ENCODE results near the gene NUTF2. TPM values are rescaled to one million over a fixed set of nuclear protein-coding genes. Genes with fewer than 3 reads are reported as not detected.

NUTF2 gene
- total RNA-seq, 1 donor from 2014 or later = 131 TPM

DNA sequence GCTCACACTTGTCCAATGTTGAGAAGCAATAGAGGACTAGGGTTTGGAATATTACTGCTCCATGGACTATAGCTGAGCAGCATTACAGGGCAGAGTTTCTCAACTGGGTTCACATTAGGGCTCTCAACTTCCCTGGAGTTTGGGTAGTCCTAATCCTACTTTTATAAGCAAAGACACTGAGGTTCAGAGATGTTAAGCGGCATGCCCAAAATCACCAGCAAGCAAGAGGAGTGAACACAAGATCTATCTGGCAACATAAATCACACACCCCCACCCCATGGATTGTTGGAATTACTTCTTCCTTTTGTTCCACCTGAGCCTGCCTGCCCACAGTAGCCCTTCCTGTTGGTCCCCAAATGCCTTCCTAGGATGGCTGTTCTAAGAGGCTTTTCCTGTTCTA lies 34.8 kb upstream of the NUTF2 start:
- TF ChIP-seq POLR2AphosphoS5 (IDR thresholded peaks at IDR 0.05; ENCODE audit: insufficient read depth in 1 of 2, low read depth in 1 of 2) = no peak
- no peak for TF ChIP-seq CTCF (IDR thresholded peaks at IDR 0.05)
- no peak for TF ChIP-seq POLR2A (IDR thresholded peaks at IDR 0.05)

GRCh38 chr16:67814567-67814966 lies 32.2 kb upstream of the NUTF2 start:
- H3K27me3 ChIP-seq = no peaks in the 10 kb centered on the region
- H3K9me3 ChIP-seq = no peaks in the 10 kb centered on the region
- TF ChIP-seq POLR2A (IDR thresholded peaks at IDR 0.05) = no peak
- no peak for TF ChIP-seq POLR2AphosphoS5 (IDR thresholded peaks at IDR 0.05; ENCODE audit: insufficient read depth in 1 of 2, low read depth in 1 of 2)
- no peak for TF ChIP-seq CTCF (IDR thresholded peaks at IDR 0.05)
- no peak overlapping the region for H3K4me3 ChIP-seq
- intact Hi-C loops (cut with DNase I) = loop anchor here (10.0 kb wide), 1 partner anchor 230 kb away; no protein-coding TSS in a partner anchor
- DNase-seq (ENCODE audit: extremely low spot score in 2 of 2) = no peak
- no peak overlapping the region for H3K27ac ChIP-seq
- H3K4me1 ChIP-seq = peaks cover 5% of the 10 kb centered on the region
- no peaks in the 10 kb centered on the region for H3K36me3 ChIP-seq

More for the DNA sequence above, 34.8 kb upstream of the NUTF2 start:
- H3K27ac ChIP-seq = no peak overlapping the region
- DNase-seq (ENCODE audit: extremely low spot score in 2 of 2) = no peak
- H3K4me3 ChIP-seq = no peak overlapping the region
- intact Hi-C loops (cut with DNase I) = loop anchor here (10.0 kb wide), 1 partner anchor 233 kb away; no protein-coding TSS in a partner anchor
- H3K36me3 ChIP-seq = no peaks in the 10 kb centered on the region
- no peaks in the 10 kb centered on the region for H3K27me3 ChIP-seq
- peaks cover 9% of the 10 kb centered on the region for H3K4me1 ChIP-seq
- H3K9me3 ChIP-seq = no peaks in the 10 kb centered on the region

DNA sequence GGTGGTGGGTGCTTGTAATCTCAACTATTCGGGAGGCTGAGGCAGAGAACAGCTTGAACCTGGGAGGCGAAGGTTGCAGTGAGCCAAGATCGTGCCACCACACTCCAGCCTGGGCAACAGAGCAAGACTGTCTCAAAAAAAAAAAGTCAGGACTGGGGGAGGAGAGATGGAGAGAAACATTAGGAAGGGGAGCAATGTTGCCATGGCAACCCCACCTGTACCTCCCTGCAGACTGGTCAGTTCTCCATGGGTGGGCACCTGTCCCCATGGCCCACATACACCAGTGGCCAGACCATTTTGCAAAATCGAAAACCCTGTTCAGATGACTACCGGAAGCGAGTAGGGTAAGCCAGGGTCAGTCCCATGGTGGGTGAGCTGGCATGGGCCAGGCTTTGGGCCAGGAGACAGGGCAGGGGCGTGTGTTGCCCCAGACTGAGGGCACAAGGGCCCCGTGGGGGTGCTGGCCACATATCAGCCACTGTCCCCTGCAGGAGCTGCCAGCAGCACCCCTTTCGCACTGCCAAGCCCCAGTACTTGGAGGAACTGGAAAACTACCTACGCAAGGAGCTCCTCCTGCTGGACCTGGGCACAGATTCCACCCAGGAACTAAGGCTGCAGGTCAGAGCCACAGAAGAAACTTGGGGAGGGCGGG lies 26.0 kb upstream of the NUTF2 start:
- no peaks in the 10 kb centered on the region for H3K36me3 ChIP-seq
- peaks cover 5% of the 10 kb centered on the region for H3K4me1 ChIP-seq
- intact Hi-C loops (cut with DNase I) = no loop called here
- H3K27me3 ChIP-seq = no peaks in the 10 kb centered on the region
- no peak for TF ChIP-seq CTCF (IDR thresholded peaks at IDR 0.05)
- no peak for DNase-seq (ENCODE audit: extremely low spot score in 2 of 2)
- no peaks in the 10 kb centered on the region for H3K9me3 ChIP-seq
- no peak overlapping the region for H3K27ac ChIP-seq
- no peak overlapping the region for H3K4me3 ChIP-seq

DNA sequence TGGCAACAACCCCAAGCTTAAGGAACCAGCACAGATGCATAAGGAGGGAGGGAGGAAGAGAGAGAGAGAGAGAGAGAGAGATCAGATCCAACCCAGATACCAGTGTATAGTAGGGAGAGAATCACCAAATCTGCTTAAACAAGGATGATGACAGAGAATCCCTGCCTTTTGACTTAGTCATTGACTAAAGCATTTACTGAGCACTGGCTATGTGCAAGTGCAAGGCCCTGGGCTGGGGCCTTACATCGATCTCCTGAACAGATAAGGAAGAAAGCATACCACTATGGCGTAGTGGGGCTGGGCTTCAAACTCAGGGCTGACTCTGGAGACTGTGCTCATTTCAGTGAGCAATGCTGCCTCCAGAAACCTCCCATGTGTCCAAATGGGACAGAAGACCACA lies 24.2 kb upstream of the NUTF2 start:
- Histone ChIP-seq H3K27me3 (no peaks in the 10 kb centered on the region), H3K4me1 (no peaks in the 10 kb centered on the region), H3K27ac (no peak overlapping the region), H3K4me3 (no peak overlapping the region), H3K36me3 (peaks cover 0 to 9% of the 10 kb centered on the region in 2 donors), H3K9me3 (no peaks in the 10 kb centered on the region)
- no peak for DNase-seq (ENCODE audit: extremely low spot score in 2 of 2)
- no peak for TF ChIP-seq CTCF (IDR thresholded peaks at IDR 0.05)
- no peak for TF ChIP-seq POLR2AphosphoS5 (IDR thresholded peaks at IDR 0.05; ENCODE audit: insufficient read depth in 1 of 2, low read depth in 1 of 2)
- TF ChIP-seq POLR2A (IDR thresholded peaks at IDR 0.05) = no peak
- intact Hi-C loops (cut with DNase I) = no loop called here

GRCh38 chr16:67825119-67825518 lies 21.6 kb upstream of the NUTF2 start:
- DNase-seq (ENCODE audit: extremely low spot score in 2 of 2) = no peak
- intact Hi-C loops (cut with DNase I) = no loop called here
- TF ChIP-seq POLR2A (IDR thresholded peaks at IDR 0.05) (no peak), POLR2AphosphoS5 (IDR thresholded peaks at IDR 0.05; ENCODE audit: insufficient read depth in 1 of 2, low read depth in 1 of 2) (no peak), CTCF (IDR thresholded peaks at IDR 0.05) (no peak)
- H3K36me3 ChIP-seq = peaks cover 0 to 21% of the 10 kb centered on the region in 2 donors
- no peaks in the 10 kb centered on the region for H3K9me3 ChIP-seq
- H3K27ac ChIP-seq = no peak overlapping the region
- H3K4me3 ChIP-seq = no peak overlapping the region
- H3K27me3 ChIP-seq = no peaks in the 10 kb centered on the region
- no peaks in the 10 kb centered on the region for H3K4me1 ChIP-seq

Measured in vagina (tissue), 2 donors.